HG03571 (cell line): ENCODE data around the gene SYDE2.
A peak's percentile ranks its signal among the peaks of the same experiment; 100 is the strongest.
"Not testable (repeated sequence)": the region's sequence is repeated elsewhere in the genome, so short reads cannot be mapped to it uniquely, and the experiment has no call there.

Experiments used
- ATAC-seq: cut with Tn5 transposase; IDR thresholded peaks from one replicate; pipeline ENCODE4 v1.9.1; 2021; ENCODE audit not compliant: unreplicated experiment

SYDE2 gene, protein sequence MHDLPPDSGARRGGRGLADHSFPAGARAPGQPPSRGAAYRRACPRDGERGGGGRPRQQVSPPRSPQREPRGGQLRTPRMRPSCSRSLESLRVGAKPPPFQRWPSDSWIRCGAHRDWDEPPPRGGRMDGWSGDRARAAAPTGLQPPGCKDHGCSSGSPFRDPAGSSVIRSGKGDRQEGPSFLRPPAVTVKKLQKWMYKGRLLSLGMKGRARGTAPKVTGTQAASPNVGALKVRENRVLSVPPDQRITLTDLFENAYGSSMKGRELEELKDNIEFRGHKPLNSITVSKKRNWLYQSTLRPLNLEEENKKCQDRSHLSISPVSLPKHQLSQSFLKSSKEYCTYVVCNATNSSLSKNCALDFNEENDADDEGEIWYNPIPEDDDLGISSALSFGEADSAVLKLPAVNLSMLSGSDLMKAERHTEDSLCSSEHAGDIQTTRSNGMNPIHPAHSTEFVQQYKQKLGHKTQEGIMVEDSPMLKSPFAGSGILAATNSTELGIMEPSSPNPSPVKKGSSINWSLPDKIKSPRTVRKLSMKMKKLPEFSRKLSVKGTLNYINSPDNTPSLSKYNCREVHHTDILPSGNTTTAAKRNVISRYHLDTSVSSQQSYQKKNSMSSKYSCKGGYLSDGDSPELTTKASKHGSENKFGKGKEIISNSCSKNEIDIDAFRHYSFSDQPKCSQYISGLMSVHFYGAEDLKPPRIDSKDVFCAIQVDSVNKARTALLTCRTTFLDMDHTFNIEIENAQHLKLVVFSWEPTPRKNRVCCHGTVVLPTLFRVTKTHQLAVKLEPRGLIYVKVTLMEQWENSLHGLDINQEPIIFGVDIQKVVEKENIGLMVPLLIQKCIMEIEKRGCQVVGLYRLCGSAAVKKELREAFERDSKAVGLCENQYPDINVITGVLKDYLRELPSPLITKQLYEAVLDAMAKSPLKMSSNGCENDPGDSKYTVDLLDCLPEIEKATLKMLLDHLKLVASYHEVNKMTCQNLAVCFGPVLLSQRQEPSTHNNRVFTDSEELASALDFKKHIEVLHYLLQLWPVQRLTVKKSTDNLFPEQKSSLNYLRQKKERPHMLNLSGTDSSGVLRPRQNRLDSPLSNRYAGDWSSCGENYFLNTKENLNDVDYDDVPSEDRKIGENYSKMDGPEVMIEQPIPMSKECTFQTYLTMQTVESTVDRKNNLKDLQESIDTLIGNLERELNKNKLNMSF

DNA sequence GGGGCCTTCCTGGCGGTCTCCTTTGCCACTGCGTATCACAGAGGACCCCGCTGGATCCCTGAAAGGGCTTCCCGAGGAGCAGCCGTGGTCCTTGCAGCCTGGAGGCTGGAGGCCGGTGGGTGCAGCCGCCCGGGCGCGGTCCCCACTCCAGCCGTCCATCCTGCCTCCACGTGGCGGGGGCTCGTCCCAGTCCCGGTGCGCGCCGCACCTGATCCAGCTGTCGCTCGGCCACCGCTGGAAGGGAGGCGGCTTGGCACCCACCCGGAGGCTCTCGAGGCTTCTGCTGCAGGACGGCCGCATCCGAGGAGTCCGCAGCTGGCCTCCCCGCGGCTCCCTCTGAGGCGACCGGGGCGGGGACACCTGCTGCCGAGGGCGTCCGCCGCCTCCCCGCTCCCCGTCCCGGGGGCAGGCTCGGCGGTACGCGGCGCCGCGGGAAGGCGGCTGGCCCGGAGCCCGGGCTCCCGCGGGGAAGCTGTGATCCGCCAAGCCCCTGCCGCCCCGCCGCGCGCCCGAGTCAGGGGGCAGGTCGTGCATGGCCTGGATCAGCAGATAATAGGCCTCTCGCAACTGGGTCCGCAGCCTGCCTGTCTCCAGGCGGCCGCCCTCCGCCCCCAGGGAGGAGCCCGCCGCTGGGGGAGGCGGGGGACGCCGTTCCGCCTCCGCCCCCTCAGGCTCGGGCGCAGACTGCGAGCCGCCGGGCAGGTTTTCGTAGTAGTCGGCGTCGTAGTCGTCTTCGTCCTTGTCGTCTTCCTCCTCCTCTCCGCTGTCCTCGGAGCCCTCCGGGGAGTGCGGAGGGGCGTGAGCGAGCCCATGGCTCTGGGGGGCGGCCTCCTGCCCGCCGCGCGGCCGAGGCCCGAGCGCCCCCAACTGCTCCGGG lies at the start of gene SYDE2:
Gene SYDE2 (minus strand): TSS at position 554 of the 877 bp plus-strand sequence. CDS start 20 bp downstream, at position 534.
- ATAC-seq: peak; percentile 72

- ATAC-seq: not testable (repeated sequence)
These were observed 48.2 kb upstream of the SYDE2 start for GRCh38 chr1:85249042-85249441.

GRCh38 chr1:85245891-85246290 lies 45.1 kb upstream of the SYDE2 start:
- ATAC-seq: no peak

- ATAC-seq: no peak
These were observed 44.6 kb upstream of the SYDE2 start for GRCh38 chr1:85245456-85245855.

DNA sequence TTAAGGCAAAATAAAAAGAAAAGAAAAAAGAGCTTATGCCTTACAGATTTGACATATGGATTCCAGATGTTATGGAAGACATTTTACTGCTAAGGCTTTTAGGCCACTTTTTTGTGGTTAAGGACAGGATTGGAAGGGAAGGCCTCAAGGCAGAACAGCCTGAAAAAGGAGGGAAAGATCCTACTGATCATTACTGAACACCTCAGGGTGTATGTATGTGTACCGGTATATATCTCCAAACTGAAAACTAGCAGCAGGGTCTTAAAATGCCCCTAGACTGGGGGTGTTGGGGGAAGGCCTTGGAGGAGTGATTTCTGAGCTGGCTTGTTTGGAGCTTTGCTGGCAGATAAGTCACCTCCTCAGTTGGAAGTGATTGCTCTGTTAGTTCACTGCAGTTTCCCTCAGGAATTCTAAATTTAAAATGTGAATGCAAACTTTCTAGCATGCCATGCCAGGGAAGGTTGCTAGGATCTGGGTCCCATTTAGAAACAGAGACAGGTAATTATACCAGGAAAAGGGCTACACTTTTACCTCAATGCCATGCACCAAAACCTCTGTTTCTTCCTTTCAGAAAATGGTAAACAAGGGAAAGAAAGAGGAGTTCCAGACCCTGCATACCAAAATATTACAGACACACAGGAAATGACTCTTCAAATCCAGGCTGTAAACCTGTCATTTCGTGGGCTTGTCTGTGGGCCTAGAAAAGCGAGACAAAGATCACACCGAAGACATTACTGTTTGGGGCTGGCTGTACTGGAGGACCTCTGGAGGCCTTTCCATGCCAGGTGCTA lies 43.6 kb upstream of the SYDE2 start:
- no peak for ATAC-seq

DNA sequence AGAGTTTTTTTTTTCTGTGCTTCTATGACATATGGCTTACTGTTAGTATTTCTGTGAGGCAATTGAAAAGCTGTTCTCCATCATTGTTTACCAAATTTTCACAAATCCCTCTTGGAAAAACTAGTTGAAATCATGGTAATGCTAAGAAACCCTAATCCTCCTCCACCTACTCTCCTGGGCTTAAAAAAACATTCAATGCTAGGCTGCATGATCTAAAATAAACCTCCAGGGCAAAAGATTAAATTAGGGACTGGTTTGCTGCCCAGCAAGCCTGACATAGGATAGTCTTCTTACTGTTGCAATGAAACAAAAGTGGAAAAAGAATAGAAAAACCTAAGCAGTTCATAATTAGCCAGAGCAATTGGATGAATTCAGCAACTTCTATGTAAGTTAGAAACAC lies 42.6 kb upstream of the SYDE2 start:
- no peak for ATAC-seq

GRCh38 chr1:85240643-85241042 lies 39.8 kb upstream of the SYDE2 start:
- ATAC-seq: no peak

GRCh38 chr1:85240174-85240601 lies 39.4 kb upstream of the SYDE2 start:
- no peak for ATAC-seq

DNA sequence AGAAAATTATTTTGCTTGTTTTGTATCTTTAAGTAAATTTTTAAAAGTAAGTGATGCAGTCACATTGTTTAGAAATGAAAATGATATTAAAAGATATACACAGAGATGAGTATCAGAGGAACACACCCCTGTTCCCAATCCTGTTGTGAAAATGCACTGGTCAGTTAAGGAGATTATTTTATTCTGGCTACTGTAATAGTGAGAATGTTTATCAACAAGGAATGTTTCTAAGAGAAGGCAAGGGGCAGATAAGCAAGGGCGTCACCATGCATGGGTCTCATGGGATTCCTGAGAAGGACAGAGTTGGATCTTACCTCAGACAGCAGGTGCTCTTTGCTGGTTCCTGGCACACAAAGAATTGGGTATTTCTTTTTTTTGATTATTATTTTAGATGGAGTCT lies 36.8 kb upstream of the SYDE2 start:
- ATAC-seq: no peak

- ATAC-seq: no peak
These were observed 29.6 kb upstream of the SYDE2 start for GRCh38 chr1:85230305-85230977.

GRCh38 chr1:85229574-85230097 lies 28.8 kb upstream of the SYDE2 start:
- ATAC-seq: no peak

GRCh38 chr1:85228972-85229371 lies 28.2 kb upstream of the SYDE2 start:
- no peak for ATAC-seq

- ATAC-seq: no peak
These were observed 25.0 kb upstream of the SYDE2 start for GRCh38 chr1:85225624-85226380.

GRCh38 chr1:85224734-85225623 lies 24.2 kb upstream of the SYDE2 start:
- ATAC-seq: no peak

- no peak for ATAC-seq
These were observed 23.5 kb upstream of the SYDE2 start for GRCh38 chr1:85224295-85224694.

DNA sequence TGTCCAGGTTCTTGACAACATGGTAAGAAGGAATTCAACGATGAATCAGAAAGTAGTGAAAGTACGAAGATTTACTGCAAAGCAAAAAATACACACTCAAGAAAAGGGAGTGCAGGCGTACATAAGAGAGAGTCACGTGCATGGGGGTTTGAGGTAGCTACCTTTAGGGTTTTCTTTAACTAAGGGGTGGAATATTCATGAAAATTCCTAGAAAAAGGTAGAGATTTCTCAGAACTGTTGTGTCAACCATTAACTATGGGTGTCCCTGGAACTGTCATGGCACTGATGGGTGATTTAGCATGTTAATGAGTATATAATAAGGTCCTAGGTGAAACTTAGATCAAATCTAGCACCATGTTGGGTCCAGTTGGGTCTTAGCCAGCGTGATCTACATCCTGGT lies 22.5 kb upstream of the SYDE2 start:
- no peak for ATAC-seq

GRCh38 chr1:85220756-85221201 lies 20.0 kb upstream of the SYDE2 start:
- ATAC-seq: no peak
